GM12878 (cell line): ENCODE results near the gene FBXO39. TPM values are rescaled to one million over a fixed set of nuclear protein-coding genes. Genes with fewer than 3 reads are reported as not detected.

Experiments
- ATAC-seq: fragments of 200-7000 bp; cut with Tn5 transposase; 3 replicates; pipeline ENCODE4 v1.9.1; 2020; ENCODE audit warnings: mild to moderate bottlenecking, moderate library complexity
- BruUV-seq: library from RNA; stranded (reverse); fragments of 400-500 nt; replicated peaks from 2 replicates; lab custom pipeline; 2021; lab: Mats Ljungman, UMichigan
- CTCF ChIA-PET: fragments of 300-600 bp; sonication (Branson Sonifier 250); formaldehyde crosslinking; extraction: SDS; loops from one replicate; lab custom pipeline; 2021; ENCODE audit warnings: inconsistent platforms; lab: Yijun Ruan, JAX
- POLR2A ChIA-PET: fragments of 350-600 bp; formaldehyde crosslinking; extraction: SDS; loops from one replicate; lab custom pipeline; 2021; ENCODE audit warnings: inconsistent platforms; lab: Charles Lee
- RAD21 ChIA-PET: fragments of 300-600 bp; sonication (Branson Sonifier 250); formaldehyde crosslinking; loops from one replicate; lab custom pipeline; 2023; ENCODE audit warnings: antibody characterized with exemption; ENCODE audit not compliant: unreplicated experiment; lab: Charles Lee
- SMC1A ChIA-PET: fragments of 300-600 bp; sonication (Branson Sonifier 250); formaldehyde crosslinking; loops from one replicate; lab custom pipeline; 2023; ENCODE audit not compliant: unreplicated experiment, uncharacterized antibody; lab: Charles Lee
- DNase-seq: peaks from one replicate; pipeline ENCODE4 v3.0.0-alpha.2; 2011; ENCODE audit warnings: low read depth, low spot score
- FAIRE-seq: peaks from 3 replicates; lab custom pipeline; 2011; peaks lifted over from hg19 to GRCh38; lab: Jason Lieb, UNC
- H2AFZ ChIP-seq: 2 replicates; pipeline ENCODE4 v1.6.0; 2011; ENCODE audit warnings: low read depth, low read length, control low read depth; ENCODE audit not compliant: control insufficient read depth
- H3K27ac ChIP-seq: 2 replicates; pipeline ENCODE4 v1.5.1; 2011; ENCODE audit warnings: control low read depth; ENCODE audit not compliant: control insufficient read depth, insufficient read depth
- H3K27me3 ChIP-seq, 2 experiments: replicated peaks in 1 of 2; 2 replicates each; pipeline versions ENCODE4 v1.6.0 to v1.6.1; 2011; ENCODE audit warnings: low read length in 1 of 2; ENCODE audit not compliant: control insufficient read depth in 2 of 2, insufficient read depth in 2 of 2
- H3K36me3 ChIP-seq, 2 experiments: 2 replicates each; pipeline ENCODE4 v1.5.1; 2011; ENCODE audit warnings: low read length in 1 of 2; ENCODE audit not compliant: control insufficient read depth in 2 of 2, insufficient read depth in 2 of 2
- H3K4me1 ChIP-seq: 2 replicates; pipeline ENCODE4 v1.6.1; 2011; ENCODE audit warnings: mild to moderate bottlenecking, low read length, moderate library complexity, mixed read lengths; ENCODE audit not compliant: control insufficient read depth, insufficient read depth
- H3K4me2 ChIP-seq: 2 replicates; pipeline ENCODE4 v1.6.0; 2011; ENCODE audit warnings: control low read depth; ENCODE audit not compliant: control insufficient read depth, insufficient read depth
- H3K4me3 ChIP-seq: fragments of 200-600 bp; sonication (generic); 2 replicates; pipeline ENCODE4 v1.5.1; 2016
- H3K79me2 ChIP-seq: 2 replicates; pipeline ENCODE4 v1.6.0; 2011; ENCODE audit warnings: low read length; ENCODE audit not compliant: control insufficient read depth, insufficient read depth
- H3K9ac ChIP-seq: 2 replicates; pipeline ENCODE4 v1.8.0; 2011; ENCODE audit warnings: low read length, control low read depth, mixed read lengths; ENCODE audit not compliant: control insufficient read depth, insufficient read depth
- H3K9me3 ChIP-seq: replicated peaks from 3 replicates; pipeline ENCODE4 v1.5.1; 2011; ENCODE audit warnings: mild to moderate bottlenecking, low read length; ENCODE audit not compliant: control insufficient read depth, insufficient read depth
- H4K20me1 ChIP-seq: 2 replicates; pipeline ENCODE4 v1.6.0; 2011; ENCODE audit not compliant: control insufficient read depth, insufficient read depth
- CTCF ChIP-seq, 3 experiments: IDR thresholded peaks in 2 of 3; conservative IDR thresholded peaks in 1 of 3; 2 replicates each; pipeline ENCODE4 v1.5.1; 2011; ENCODE audit warnings: low read depth in 3 of 3, low read length in 3 of 3, mild to moderate bottlenecking in 3 of 3, control low read depth in 2 of 3, moderate library complexity in 2 of 3, inconsistent platforms in 1 of 3, mixed read lengths in 1 of 3; ENCODE audit not compliant: control insufficient read depth in 2 of 3, insufficient read depth in 1 of 3; ENCODE audit errors: extremely low read depth in 1 of 3
- EED ChIP-seq: sonication (generic); IDR thresholded peaks from 2 replicates; pipeline ENCODE4 v1.6.1; 2016; ENCODE audit warnings: antibody characterized with exemption, low read depth
- GABPA ChIP-seq: IDR thresholded peaks from 2 replicates; pipeline ENCODE4 v1.6.1; 2014; ENCODE audit warnings: antibody characterized with exemption, low read depth, mild to moderate bottlenecking, inconsistent platforms
- NFYA ChIP-seq: IDR thresholded peaks from 2 replicates; pipeline ENCODE4 v1.6.1; 2011; ENCODE audit warnings: low read depth, mild to moderate bottlenecking, low read length, improper control_type of control experiment, borderline replicate concordance
- SIN3A ChIP-seq: IDR thresholded peaks from 2 replicates; pipeline ENCODE4 v1.6.1; 2012; ENCODE audit warnings: low read depth, low read length, improper control_type of control experiment
- SMC3 ChIP-seq: IDR thresholded peaks from 2 replicates; pipeline ENCODE4 v1.6.1; 2011; ENCODE audit warnings: low read length, improper control_type of control experiment, borderline replicate concordance
- WRNIP1 ChIP-seq: IDR thresholded peaks from 2 replicates; pipeline ENCODE4 v1.6.1; 2011; ENCODE audit warnings: low read depth, low read length, improper control_type of control experiment, borderline replicate concordance
- ZBED1 ChIP-seq: IDR thresholded peaks from 2 replicates; pipeline ENCODE4 v1.6.1; 2016; ENCODE audit warnings: borderline replicate concordance
- ZNF217 ChIP-seq: fragments of 450-650 bp; IDR thresholded peaks from 2 replicates; pipeline ENCODE4 v1.6.1; 2017; ENCODE audit warnings: antibody characterized with exemption, mild to moderate bottlenecking
- ZSCAN29 ChIP-seq: fragments of 450-650 bp; IDR thresholded peaks from 2 replicates; pipeline ENCODE4 v1.6.1; 2017; ENCODE audit warnings: mild to moderate bottlenecking, moderate library complexity
- WGBS: methylation state at CpG from one replicate; pipeline ENCODE4 v1.1.6; 2016; ENCODE audit warnings: low lambda C conversion rate; ENCODE audit not compliant: insufficient replicate concordance, insufficient coverage; ENCODE audit errors: missing lambda C conversion rate; 5-methylcytosine and 5-hydroxymethylcytosine counted together
- in situ Hi-C: fragments of 300-500 bp; cut with MboI; formaldehyde crosslinking; loops from 9 replicates; pipeline ENCODE4 v1.14.3; 2018; ENCODE audit warnings: mixed read lengths
- intact Hi-C: fragments of 100-400 bp; cut with micrococcal nuclease; formaldehyde crosslinking; loops from one replicate; pipeline ENCODE4 v1.14.2; 2022; ENCODE audit not compliant: unreplicated experiment
- polyA plus RNA-seq, 11 experiments: library from polyadenylated mRNA; depleted of rRNA in 4 of 11; unstranded in 6 of 11; stranded (reverse) in 5 of 11; fragments of >200 nt; fragmentation: Nextera tagmentation in 4 of 11; fragmentation: Illumina TruSeq in 1 of 11; extraction: Ambion mirVana in 4 of 11; extraction: Trizol in 1 of 11; gene quantifications; 1 replicate in 1 of 11; 2 replicates in 10 of 11; pipeline versions ENCODE4 v1.2.1 to v1.2.3, GENCODE V29; 2011 to 2016; ENCODE audit warnings: inconsistent platforms in 2 of 11, missing spikeins in 2 of 11, low read depth in 1 of 11
- total RNA-seq, 4 experiments: library from RNA; depleted of rRNA in 3 of 4; stranded (reverse); fragments of >200 nt in 3 of 4; fragmentation: Illumina TruSeq in 1 of 4; extraction: Trizol in 1 of 4; gene quantifications; 2 replicates each; pipeline versions ENCODE4 v1.2.1 to v1.2.3, GENCODE V29; 2013 to 2021
- TF ChIP-seq, protein P1 (sequence below): fragments of 450-650 bp; IDR thresholded peaks from 2 replicates; pipeline ENCODE4 v1.6.1; 2017; ENCODE audit warnings: mild to moderate bottlenecking, moderate library complexity
- TF ChIP-seq, protein P2 (sequence below): fragments of 450-650 bp; IDR thresholded peaks from 2 replicates; pipeline ENCODE4 v1.6.1; 2018; ENCODE audit warnings: mild to moderate bottlenecking, low read depth, moderate library complexity; ENCODE audit not compliant: partially characterized antibody

Gene FBXO39
- total and polyA plus RNA-seq, 10 of the 15 experiments (the other 5 are each of a cell fraction or from before 2014, with no cell fraction given): 0.05 to 0.62 (median 0.16) TPM; not detected in 6

GRCh38 chr17:6823011-6823442 lies 47.0 kb downstream of the FBXO39 start (continued):
- TF ChIP-seq, protein P1, sequence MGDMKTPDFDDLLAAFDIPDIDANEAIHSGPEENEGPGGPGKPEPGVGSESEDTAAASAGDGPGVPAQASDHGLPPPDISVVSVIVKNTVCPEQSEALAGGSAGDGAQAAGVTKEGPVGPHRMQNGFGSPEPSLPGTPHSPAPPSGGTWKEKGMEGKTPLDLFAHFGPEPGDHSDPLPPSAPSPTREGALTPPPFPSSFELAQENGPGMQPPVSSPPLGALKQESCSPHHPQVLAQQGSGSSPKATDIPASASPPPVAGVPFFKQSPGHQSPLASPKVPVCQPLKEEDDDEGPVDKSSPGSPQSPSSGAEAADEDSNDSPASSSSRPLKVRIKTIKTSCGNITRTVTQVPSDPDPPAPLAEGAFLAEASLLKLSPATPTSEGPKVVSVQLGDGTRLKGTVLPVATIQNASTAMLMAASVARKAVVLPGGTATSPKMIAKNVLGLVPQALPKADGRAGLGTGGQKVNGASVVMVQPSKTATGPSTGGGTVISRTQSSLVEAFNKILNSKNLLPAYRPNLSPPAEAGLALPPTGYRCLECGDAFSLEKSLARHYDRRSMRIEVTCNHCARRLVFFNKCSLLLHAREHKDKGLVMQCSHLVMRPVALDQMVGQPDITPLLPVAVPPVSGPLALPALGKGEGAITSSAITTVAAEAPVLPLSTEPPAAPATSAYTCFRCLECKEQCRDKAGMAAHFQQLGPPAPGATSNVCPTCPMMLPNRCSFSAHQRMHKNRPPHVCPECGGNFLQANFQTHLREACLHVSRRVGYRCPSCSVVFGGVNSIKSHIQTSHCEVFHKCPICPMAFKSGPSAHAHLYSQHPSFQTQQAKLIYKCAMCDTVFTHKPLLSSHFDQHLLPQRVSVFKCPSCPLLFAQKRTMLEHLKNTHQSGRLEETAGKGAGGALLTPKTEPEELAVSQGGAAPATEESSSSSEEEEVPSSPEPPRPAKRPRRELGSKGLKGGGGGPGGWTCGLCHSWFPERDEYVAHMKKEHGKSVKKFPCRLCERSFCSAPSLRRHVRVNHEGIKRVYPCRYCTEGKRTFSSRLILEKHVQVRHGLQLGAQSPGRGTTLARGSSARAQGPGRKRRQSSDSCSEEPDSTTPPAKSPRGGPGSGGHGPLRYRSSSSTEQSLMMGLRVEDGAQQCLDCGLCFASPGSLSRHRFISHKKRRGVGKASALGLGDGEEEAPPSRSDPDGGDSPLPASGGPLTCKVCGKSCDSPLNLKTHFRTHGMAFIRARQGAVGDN: no peak
- TF ChIP-seq ZSCAN29: no peak
- no peak for TF ChIP-seq EED
- no peak for TF ChIP-seq ZNF217
- TF ChIP-seq WRNIP1: no peak

DNA sequence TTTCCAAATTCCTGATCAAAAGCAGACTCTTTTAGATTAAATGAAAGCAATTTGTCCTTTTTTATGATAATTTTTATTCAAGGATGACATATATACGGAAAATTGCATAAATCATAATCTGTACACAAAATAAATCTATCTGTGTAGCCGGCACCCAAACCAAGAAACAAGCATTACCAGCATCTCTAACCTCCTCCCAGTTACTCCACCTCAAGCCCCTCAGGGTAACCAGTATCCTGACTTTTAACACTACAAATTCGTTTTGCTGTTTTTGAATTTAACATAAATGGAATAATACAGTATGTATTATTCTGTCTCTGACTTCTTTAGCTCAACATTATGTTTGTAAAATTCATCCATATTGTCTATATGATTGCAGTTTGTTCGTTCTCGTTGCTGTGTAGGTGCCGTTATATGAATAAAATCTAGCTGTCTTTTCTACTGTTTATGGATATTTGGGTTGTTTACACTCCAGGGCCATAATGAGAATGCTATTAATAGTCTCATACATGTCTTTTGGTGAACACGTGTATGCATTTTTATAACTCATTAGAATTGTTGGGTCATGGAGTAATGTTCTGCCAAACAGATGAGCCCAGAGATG lies 54.5 kb downstream of the FBXO39 start:
- Histone ChIP-seq H3K27ac (no peak overlapping the region), H3K36me3 (no peaks in the 10 kb centered on the region), H3K9ac (no peak overlapping the region), H4K20me1 (no peaks in the 10 kb centered on the region), H3K9me3 (no peaks in the 10 kb centered on the region), H3K4me3 (no peak overlapping the region), H3K79me2 (no peaks in the 10 kb centered on the region)
- ChIA-PET SMC1A (interaction anchor here (1.8 kb wide), 1 partner anchor 163 kb away, joined by 3 read pairs; no protein-coding TSS in a partner anchor), CTCF (interaction anchor here (3.7 kb wide), 1 partner anchor 13 kb away, joined by 23 read pairs; no protein-coding TSS in a partner anchor), RAD21 (no interaction called here)
- no peak for FAIRE-seq
- in situ Hi-C loops (no loop called here), intact Hi-C loops (no loop called here)
- no TSS peak for BruUV-seq
- TF ChIP-seq SMC3: no peak
- TF ChIP-seq ZBED1: no peak
- no peak for TF ChIP-seq NFYA
- TF ChIP-seq CTCF (IDR thresholded peaks at IDR 0.05 in 2 of 3, conservative IDR thresholded peaks at IDR 0.05 in 1 of 3; ENCODE audit: control insufficient read depth in 2 of 3, extremely low read depth in 1 of 3, insufficient read depth in 1 of 3, low read depth in 3 of 3, low read length in 3 of 3): no peak
- TF ChIP-seq GABPA: no peak
- TF ChIP-seq SIN3A: no peak
- TF ChIP-seq, protein P2, sequence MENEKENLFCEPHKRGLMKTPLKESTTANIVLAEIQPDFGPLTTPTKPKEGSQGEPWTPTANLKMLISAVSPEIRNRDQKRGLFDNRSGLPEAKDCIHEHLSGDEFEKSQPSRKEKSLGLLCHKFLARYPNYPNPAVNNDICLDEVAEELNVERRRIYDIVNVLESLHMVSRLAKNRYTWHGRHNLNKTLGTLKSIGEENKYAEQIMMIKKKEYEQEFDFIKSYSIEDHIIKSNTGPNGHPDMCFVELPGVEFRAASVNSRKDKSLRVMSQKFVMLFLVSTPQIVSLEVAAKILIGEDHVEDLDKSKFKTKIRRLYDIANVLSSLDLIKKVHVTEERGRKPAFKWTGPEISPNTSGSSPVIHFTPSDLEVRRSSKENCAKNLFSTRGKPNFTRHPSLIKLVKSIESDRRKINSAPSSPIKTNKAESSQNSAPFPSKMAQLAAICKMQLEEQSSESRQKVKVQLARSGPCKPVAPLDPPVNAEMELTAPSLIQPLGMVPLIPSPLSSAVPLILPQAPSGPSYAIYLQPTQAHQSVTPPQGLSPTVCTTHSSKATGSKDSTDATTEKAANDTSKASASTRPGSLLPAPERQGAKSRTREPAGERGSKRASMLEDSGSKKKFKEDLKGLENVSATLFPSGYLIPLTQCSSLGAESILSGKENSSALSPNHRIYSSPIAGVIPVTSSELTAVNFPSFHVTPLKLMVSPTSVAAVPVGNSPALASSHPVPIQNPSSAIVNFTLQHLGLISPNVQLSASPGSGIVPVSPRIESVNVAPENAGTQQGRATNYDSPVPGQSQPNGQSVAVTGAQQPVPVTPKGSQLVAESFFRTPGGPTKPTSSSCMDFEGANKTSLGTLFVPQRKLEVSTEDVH: no peak
- TF ChIP-seq, all 136 proteins: peak for 0
- POLR2A ChIA-PET: no interaction called here
- Histone ChIP-seq H3K4me1 (no peaks in the 10 kb centered on the region), H3K27me3 (peaks cover 7 to 12% of the 10 kb centered on the region in 2 experiments), H3K4me2 (no peak overlapping the region), H2AFZ (no peak overlapping the region)
- no peak for ATAC-seq
- WGBS: 18% methylated on average over 7 of the region's 7 CpGs
- no peak for DNase-seq
